ENCODE measurements around the gene AIFM3.

AIFM3 gene

GRCh38 chr22:21014202-21014725 is 47.2 kb downstream of the AIFM3 start:
- Histone ChIP-seq H3K36me3 (ENCODE audit: insufficient read depth, low read length) (no peaks in the 10 kb centered on the region), H3K9me3 (ENCODE audit: low read depth, low read length) (no peaks in the 10 kb centered on the region), H3K9ac (ENCODE audit: insufficient read length) (no peak overlapping the region), H3K4me3 (peak overlapping the region; percentile 71), H3K27ac (peak overlapping the region; percentile 47; the same call in 1 of the 2 replicates)
- no peak for TF ChIP-seq FOXP2 (optimal IDR thresholded peaks at IDR 0.05; ENCODE audit: control extremely low read depth, extremely low read length, insufficient read depth)
- no peak for TF ChIP-seq POLR2AphosphoS5 (IDR thresholded peaks at IDR 0.05; ENCODE audit: borderline replicate concordance, low read depth, low read length)
- TF ChIP-seq EZH2 (IDR thresholded peaks at IDR 0.05) = no peak
- DNase-seq (ENCODE audit: low read depth, low spot score) = peak; percentile 75

GRCh38 chr22:21014726-21015465 is 47.8 kb downstream of the AIFM3 start, which contains the start of gene P2RX6:
Gene P2RX6, plus strand, starts transcription at chr22:21015165. Its CDS starts 10 bp downstream, at chr22:21015175.
- Histone ChIP-seq H3K4me3 (peak within 1 kb of the TSS; percentile 71), H3K27ac (peak within 1 kb of the TSS; percentile 47), H3K36me3 (ENCODE audit: insufficient read depth, low read length) (no peaks in the 10 kb centered on the region), H3K9ac (ENCODE audit: insufficient read length) (no peak within 1 kb of the TSS), H3K9me3 (ENCODE audit: low read depth, low read length) (no peaks in the 10 kb centered on the region)
- TF ChIP-seq POLR2AphosphoS5 (IDR thresholded peaks at IDR 0.05; ENCODE audit: borderline replicate concordance, low read depth, low read length) (no peak), FOXP2 (optimal IDR thresholded peaks at IDR 0.05; ENCODE audit: control extremely low read depth, extremely low read length, insufficient read depth) (no peak), EZH2 (IDR thresholded peaks at IDR 0.05) (no peak)
- DNase-seq (ENCODE audit: low read depth, low spot score) = no peak

GRCh38 chr22:21015466-21016006 is 48.5 kb downstream of the AIFM3 start:
- Histone ChIP-seq H3K36me3 (ENCODE audit: insufficient read depth, low read length) (no peaks in the 10 kb centered on the region), H3K4me3 (no peak overlapping the region), H3K27ac (no peak overlapping the region), H3K9ac (ENCODE audit: insufficient read length) (no peak overlapping the region), H3K9me3 (ENCODE audit: low read depth, low read length) (no peaks in the 10 kb centered on the region)
- no peak for DNase-seq (ENCODE audit: low read depth, low spot score)
- TF ChIP-seq FOXP2 (optimal IDR thresholded peaks at IDR 0.05; ENCODE audit: control extremely low read depth, extremely low read length, insufficient read depth) (no peak), EZH2 (IDR thresholded peaks at IDR 0.05) (no peak), POLR2AphosphoS5 (IDR thresholded peaks at IDR 0.05; ENCODE audit: borderline replicate concordance, low read depth, low read length) (no peak)

GRCh38 chr22:21016644-21017420 is 49.8 kb downstream of the AIFM3 start:
- Histone ChIP-seq H3K27ac (no peak overlapping the region), H3K9me3 (ENCODE audit: low read depth, low read length) (no peaks in the 10 kb centered on the region), H3K36me3 (ENCODE audit: insufficient read depth, low read length) (no peaks in the 10 kb centered on the region), H3K9ac (ENCODE audit: insufficient read length) (no peak overlapping the region), H3K4me3 (no peak overlapping the region)
- TF ChIP-seq EZH2 (IDR thresholded peaks at IDR 0.05) (no peak), POLR2AphosphoS5 (IDR thresholded peaks at IDR 0.05; ENCODE audit: borderline replicate concordance, low read depth, low read length) (no peak), FOXP2 (optimal IDR thresholded peaks at IDR 0.05; ENCODE audit: control extremely low read depth, extremely low read length, insufficient read depth) (no peak)
- DNase-seq (ENCODE audit: low read depth, low spot score) = no peak

- Histone ChIP-seq H3K9ac (ENCODE audit: insufficient read length) (no peak overlapping the region), H3K9me3 (ENCODE audit: low read depth, low read length) (no peaks in the 10 kb centered on the region), H3K4me3 (no peak overlapping the region), H3K36me3 (ENCODE audit: insufficient read depth, low read length) (no peaks in the 10 kb centered on the region), H3K27ac (no peak overlapping the region)
- DNase-seq (ENCODE audit: low read depth, low spot score) = no peak
- TF ChIP-seq FOXP2 (optimal IDR thresholded peaks at IDR 0.05; ENCODE audit: control extremely low read depth, extremely low read length, insufficient read depth) = no peak
- no peak for TF ChIP-seq EZH2 (IDR thresholded peaks at IDR 0.05)
- no peak for TF ChIP-seq POLR2AphosphoS5 (IDR thresholded peaks at IDR 0.05; ENCODE audit: borderline replicate concordance, low read depth, low read length)
Measured at GRCh38 chr22:21018314-21018713, 51.3 kb downstream of the AIFM3 start.

- H3K27ac ChIP-seq = no peak overlapping the region
- no peaks in the 10 kb centered on the region for H3K9me3 ChIP-seq (ENCODE audit: low read depth, low read length)
- H3K9ac ChIP-seq (ENCODE audit: insufficient read length) = no peak overlapping the region
- H3K36me3 ChIP-seq (ENCODE audit: insufficient read depth, low read length) = no peaks in the 10 kb centered on the region
- TF ChIP-seq EZH2 (IDR thresholded peaks at IDR 0.05) = no peak
- TF ChIP-seq POLR2AphosphoS5 (IDR thresholded peaks at IDR 0.05; ENCODE audit: borderline replicate concordance, low read depth, low read length) = no peak
- no peak for TF ChIP-seq FOXP2 (optimal IDR thresholded peaks at IDR 0.05; ENCODE audit: control extremely low read depth, extremely low read length, insufficient read depth)
- H3K4me3 ChIP-seq = no peak overlapping the region
- DNase-seq (ENCODE audit: low read depth, low spot score) = no peak
Measured at GRCh38 chr22:21020802-21021429, 53.9 kb downstream of the AIFM3 start.

- H3K27ac ChIP-seq = no peak overlapping the region
- no peaks in the 10 kb centered on the region for H3K9me3 ChIP-seq (ENCODE audit: low read depth, low read length)
- TF ChIP-seq FOXP2 (optimal IDR thresholded peaks at IDR 0.05; ENCODE audit: control extremely low read depth, extremely low read length, insufficient read depth) (no peak), EZH2 (IDR thresholded peaks at IDR 0.05) (no peak), POLR2AphosphoS5 (IDR thresholded peaks at IDR 0.05; ENCODE audit: borderline replicate concordance, low read depth, low read length) (no peak)
- H3K9ac ChIP-seq (ENCODE audit: insufficient read length) = no peak overlapping the region
- H3K4me3 ChIP-seq = no peak overlapping the region
- no peaks in the 10 kb centered on the region for H3K36me3 ChIP-seq (ENCODE audit: insufficient read depth, low read length)
- no peak for DNase-seq (ENCODE audit: low read depth, low spot score)
Measured at GRCh38 chr22:21022507-21022906, 55.5 kb downstream of the AIFM3 start.
